Measurements from ENCODE around the gene NXPH3.

GRCh38 chr17:49572226-49572625 is 3.4 kb upstream of the NXPH3 start:
- no peak for TF ChIP-seq EZH2 (optimal IDR thresholded peaks at IDR 0.05; ENCODE audit: low read depth, low read length)
- TF ChIP-seq, protein P1, sequence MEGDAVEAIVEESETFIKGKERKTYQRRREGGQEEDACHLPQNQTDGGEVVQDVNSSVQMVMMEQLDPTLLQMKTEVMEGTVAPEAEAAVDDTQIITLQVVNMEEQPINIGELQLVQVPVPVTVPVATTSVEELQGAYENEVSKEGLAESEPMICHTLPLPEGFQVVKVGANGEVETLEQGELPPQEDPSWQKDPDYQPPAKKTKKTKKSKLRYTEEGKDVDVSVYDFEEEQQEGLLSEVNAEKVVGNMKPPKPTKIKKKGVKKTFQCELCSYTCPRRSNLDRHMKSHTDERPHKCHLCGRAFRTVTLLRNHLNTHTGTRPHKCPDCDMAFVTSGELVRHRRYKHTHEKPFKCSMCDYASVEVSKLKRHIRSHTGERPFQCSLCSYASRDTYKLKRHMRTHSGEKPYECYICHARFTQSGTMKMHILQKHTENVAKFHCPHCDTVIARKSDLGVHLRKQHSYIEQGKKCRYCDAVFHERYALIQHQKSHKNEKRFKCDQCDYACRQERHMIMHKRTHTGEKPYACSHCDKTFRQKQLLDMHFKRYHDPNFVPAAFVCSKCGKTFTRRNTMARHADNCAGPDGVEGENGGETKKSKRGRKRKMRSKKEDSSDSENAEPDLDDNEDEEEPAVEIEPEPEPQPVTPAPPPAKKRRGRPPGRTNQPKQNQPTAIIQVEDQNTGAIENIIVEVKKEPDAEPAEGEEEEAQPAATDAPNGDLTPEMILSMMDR (IDR thresholded peaks at IDR 0.05; ENCODE audit: low read length) = no peak
